SW480 (cell line): Measurements from ENCODE around the gene TRMT5.

Experiments used
- DNase-seq: peaks from one replicate; pipeline ENCODE4 v3.0.0-alpha.2; 2016; ENCODE audit warnings: low spot score

Gene TRMT5

DNA sequence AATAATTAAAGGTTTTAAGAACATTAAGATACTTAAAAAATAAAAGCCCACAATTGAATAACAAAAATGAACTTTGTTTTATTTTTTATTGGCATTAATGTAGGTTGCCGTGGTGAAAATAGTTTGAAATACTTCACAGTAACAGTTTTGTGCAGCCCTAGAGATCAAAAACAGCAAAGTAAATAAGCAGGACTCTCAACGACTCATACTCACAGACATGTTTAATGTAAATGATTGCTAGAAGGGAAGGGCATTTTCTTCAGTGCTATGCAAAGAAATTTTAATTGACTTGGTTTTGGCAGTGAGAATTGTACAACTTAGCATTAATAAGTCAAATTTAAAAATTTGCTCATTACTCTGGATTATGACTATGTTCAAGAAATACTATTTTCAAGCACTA, 16.0 kb downstream of the TRMT5 start:
- DNase-seq, result no peak

DNA sequence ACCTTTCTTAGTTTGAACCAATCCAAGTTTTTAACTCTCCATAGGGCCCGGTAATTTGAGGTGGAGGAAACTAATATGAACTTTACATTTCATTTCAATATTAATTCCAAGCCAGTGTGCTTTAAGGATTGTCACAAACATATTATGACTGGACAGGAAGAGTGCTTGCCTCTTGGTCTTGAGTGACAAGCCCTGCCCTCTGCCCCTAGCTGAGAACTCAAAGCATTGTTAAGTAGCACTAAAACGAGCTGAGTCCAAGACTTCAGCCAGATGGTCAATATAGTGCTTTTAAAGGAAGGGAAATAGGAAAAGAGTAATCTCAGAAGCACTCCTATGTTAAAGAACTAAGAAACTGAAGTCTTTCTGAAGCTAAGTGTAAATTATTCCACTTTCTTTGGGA, 17.1 kb downstream of the TRMT5 start:
- no peak for DNase-seq

DNA sequence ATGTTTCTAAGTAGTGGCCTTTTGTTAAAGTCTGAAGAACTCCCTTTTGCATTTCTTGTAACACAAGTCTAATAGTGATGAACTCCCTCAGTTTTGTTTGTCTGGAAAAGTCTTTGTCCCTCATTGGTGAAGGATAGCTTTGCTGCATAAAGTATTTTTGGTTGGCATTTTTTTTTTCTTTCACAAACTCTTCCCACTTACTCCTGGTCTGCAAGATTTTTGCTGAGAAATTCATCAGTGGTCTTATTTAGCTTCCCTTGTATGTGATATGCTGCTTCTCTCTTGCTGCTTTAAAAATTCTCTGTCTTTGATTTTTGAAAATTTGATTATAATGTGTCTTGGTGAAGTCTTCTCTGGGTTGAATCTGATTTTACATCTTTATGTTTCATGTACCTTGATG, 22.7 kb downstream of the TRMT5 start:
- DNase-seq, result no peak

DNA sequence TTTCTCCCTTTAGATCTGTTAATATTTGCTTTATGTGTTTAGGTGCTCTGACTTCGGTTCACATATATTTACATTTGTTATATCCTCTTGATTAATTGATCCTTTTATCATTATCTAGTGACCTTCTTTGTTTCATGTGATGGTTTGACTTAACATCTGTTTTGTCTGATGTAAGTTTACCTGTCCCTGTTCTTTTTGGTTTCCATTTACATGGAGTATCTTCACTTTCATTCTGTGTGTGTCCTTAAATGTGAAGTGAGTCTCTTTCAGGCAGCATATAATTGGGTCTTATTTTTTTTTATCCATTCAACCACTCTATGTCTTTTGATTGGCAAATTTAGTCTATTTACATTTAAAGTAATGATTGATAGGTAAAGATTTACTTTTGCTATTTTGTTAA, 24.2 kb downstream of the TRMT5 start:
- DNase-seq, result no peak

DNA sequence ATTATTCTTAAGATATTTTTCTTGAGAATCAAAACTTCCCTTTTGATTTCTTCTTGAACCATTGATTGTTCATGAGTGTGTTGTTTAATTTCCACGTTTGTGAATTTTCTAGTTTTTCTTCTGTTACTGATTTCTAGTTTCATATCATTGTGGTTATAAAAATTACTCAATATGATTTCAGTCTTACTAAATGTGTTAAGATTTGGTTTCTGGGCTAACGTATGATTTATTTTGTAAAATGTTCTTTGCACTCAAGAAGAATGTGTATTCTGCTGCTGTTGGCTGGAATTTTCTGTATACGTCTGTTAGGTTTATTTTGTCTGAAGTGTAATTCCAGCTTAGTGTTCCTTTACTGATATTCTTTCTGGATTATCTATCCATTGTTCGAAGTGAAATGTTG, 24.7 kb downstream of the TRMT5 start:
- no peak for DNase-seq

DNA sequence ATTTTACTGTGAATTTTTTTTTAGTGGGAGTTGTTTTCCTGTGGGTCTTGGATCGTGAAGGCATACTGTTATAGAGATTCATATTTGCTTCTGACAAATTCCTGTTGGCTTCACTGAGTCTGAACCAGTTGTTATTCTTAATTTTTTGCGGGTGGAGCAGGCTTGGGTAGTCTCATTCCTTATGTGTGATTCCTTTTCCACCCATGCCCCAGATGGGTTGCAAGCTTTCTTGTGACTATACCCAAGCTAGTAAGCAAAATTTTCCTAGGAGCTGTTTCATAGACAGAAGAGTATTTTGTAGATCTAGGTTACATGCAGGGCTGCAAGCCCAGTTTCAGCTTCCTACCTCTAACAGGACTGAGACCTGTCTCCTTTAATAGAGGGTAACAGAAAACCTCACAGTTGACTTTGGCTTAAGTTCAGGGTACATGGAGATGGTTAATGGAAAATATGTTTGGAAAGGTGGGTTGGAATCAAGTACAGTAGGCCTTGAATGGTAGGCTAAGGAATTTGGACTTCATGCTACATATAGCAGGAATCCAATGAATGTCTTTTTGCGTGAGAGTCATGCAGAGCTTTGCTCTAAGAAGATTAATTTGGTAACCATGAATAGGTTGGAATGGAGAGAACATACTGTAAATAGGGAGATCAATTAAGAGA, 29.0 kb downstream of the TRMT5 start:
- DNase-seq, result no peak

DNA sequence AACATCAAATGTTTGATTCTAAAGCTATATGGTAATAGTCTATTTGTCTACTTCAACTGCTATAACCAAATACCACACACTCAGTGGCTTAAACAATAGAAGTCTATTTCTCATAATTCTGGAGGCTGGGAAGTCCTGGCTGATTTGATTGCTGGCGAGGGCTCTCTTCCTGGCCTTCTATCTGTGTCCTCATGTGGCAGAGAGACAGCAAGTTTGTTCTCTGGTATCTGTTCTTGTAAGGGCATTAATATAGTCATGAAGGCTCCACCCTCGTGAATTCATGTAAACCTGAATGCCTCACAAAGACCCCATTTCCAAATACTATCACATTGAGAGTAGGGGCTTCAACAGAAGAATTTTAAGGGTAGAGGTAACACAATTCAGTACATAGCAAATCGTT, 34.1 kb downstream of the TRMT5 start:
- DNase-seq, result no peak

DNA sequence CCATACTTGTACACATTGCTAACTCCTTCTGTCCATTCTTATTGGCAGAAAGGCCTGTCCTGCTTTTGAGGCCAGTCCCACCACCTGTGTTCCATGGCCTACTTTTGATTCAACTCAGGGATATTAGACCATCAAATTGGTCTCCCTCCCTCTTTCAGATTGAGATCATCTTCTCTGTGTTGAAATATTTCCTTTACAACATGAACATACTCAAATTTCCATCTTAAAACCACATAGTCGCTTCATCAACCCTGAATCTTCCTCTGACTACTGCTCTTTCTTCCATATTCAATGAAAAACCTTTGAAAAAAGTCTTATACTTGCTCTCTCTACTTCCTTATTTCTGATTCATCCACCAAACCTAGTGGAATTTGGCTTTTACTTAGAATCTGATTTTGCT, 34.9 kb downstream of the TRMT5 start:
- no peak for DNase-seq

DNA sequence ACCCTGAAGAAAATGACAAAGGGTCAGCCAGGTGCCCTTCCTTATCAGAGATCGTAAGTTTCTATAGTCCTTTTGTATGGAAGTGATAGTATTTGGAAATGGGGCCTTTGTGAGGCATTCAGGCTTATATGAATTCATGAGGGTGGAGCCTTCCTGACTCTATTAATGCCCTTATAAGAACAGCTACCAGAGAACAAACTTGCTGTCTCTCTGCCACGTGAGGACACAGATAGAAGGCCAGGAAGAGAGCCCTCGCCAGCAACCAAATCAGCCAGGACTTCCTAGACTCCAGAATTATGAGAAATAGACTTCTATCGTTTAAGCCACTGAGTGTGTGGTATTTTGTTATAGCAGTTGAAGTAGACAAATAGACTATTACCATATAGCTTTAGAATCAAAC, 36.7 kb downstream of the TRMT5 start:
- DNase-seq, result no peak

DNA sequence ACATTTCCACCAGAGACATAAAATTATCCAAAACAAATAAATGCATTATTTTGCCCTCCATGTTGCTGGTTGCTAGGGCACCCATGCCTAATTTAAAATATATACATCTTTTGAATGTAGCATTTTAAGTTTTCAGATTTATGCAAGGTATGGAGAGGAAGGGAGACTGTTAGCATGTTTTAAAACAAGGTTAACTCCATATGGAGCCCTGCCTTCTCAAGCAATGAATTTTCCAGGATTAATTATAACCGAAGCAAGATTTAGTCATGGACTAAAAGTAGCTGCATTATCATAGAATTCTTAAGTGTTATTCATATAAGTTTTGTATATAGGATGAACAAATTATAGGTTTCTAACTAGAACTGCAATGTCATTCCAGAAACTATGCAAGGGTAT, 37.2 kb downstream of the TRMT5 start:
- no peak for DNase-seq

DNA sequence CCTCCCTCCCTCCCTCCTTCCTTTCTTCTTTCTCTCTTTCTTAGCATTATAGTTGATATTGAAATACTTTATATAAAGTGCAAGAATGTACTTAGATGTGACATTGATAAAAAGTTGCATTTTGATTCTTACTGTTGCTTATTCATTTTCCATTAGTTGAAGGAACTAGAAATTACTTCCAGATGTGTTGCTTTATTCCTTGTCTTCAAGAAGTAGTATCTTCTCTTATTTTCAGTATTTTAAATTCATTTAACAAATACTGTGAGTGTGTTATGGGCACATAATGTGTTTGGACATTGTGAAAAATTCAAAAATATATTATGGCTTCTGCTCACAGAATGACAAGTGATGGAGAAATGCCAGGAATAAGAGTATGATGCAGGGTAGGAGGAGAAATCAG, 45.6 kb downstream of the TRMT5 start:
- DNase-seq, result no peak

DNA sequence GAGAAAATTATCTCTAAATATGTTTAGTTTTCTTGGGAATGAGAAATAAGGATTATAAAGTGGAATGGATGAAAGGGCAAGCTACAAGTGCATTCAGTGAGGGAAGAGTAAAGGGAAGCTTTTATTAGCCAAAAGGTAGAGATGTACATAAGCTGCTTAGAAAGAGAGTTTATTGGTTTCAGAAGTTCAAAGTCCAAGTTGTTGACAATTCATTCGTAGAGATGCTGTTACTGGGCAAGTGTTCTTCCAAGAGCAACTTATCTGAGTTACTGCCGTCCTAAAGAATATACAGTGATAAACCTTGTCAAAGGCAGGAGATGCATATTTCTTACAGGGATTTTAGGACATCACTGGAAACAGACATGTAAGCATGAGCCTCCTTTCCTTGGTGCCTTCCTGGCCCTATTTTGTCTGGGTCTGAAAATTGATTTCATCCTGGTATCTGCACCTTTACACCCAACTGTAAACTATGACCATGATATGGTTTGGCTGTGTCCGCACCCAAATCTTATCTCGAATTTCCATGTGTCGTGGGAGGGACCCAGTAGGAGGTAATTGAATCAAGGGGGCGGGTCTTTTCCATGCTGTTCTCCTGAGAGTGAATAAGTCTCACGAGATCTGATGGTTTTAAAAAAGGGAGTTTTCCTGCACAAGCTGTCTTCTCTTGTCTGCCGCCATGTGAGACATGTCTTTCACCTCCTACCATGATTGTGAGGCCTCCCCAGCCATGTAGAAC, 46.8 kb downstream of the TRMT5 start:
- no peak for DNase-seq

DNA sequence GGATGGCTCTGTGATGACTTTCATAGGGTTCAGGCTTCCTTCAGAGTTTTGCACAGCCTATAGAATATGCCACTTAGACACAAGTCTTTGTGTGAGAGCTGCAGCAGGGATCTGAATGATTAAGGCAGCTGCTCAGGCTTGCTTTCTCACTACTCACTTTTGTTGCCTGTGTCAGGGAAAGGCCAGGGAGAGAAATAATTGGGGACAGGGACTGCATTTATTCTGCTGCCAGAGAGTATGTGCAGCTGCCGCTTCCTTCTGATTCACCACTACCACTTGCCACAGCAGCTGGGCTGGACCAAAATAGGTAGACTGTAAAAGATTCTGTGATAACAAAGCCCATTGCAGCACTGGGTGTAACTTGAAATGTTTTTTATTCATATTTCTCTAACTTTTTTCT, 49.7 kb downstream of the TRMT5 start:
- DNase-seq, result no peak

DNA sequence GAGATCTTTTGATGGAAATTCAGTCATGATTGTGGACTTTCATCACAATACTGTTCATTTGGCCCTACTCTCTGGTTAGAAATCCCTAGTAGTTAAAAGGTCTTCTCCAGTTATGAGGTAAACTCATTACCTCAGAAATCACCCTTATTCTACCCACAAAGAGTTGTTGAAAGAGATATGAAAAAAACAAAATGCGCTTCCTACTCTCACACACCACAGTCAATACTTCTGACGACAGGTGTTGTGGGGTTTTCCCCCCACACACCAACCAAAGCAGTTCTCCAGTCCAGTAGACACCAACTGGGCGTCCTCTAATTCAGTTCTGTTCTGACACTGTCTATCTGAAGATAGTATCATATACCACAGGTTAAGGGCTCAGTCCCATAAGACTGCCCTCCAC, 54.9 kb downstream of the TRMT5 start:
- DNase-seq, result no peak

DNA sequence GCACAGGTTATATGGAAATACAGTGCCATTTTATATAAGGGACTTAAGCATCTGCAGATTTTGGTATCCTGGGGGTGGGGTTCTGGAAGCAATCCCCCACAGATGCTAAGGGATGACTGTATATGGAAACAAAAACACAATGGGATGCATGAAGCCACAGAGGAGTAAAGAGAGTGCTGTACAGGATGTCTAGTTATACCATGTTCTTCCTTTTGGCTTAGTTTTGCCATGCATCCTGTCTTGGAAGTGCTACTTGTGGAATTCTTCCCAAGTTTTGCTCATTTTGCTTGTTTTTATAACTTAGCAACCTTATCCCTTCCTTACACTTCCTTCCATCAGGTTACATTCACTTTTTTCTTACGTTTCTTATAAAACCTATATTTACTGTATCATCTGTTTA, 55.6 kb downstream of the TRMT5 start:
- no peak for DNase-seq

DNA sequence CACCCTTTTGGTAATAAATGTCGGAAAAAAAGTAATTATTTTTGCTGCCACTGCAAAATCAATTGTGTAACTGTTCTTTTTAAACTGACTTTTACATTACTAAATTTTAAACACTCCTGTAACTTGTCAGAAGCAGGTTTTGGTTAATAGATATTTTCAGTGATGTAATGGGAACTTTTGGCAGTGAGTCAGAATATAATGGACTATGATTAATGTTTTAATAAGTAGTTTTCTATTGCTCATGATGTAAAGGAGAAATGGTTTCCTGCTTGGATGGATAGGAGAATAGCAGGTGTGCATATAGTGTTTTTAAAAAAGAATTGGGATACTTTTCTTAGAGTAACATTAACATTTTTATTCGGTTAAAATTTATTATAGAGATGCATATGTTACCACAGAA, 58.8 kb downstream of the TRMT5 start:
- no peak for DNase-seq
